Measurements from ENCODE around the gene GLYATL1. TPM values are rescaled to one million over a fixed set of nuclear protein-coding genes. Genes with fewer than 3 reads are reported as not detected.

GLYATL1 gene
- total and polyA plus RNA-seq, 8 donors = 2.4 to 6.0 (median 4.4) TPM; not detected in 2

DNA sequence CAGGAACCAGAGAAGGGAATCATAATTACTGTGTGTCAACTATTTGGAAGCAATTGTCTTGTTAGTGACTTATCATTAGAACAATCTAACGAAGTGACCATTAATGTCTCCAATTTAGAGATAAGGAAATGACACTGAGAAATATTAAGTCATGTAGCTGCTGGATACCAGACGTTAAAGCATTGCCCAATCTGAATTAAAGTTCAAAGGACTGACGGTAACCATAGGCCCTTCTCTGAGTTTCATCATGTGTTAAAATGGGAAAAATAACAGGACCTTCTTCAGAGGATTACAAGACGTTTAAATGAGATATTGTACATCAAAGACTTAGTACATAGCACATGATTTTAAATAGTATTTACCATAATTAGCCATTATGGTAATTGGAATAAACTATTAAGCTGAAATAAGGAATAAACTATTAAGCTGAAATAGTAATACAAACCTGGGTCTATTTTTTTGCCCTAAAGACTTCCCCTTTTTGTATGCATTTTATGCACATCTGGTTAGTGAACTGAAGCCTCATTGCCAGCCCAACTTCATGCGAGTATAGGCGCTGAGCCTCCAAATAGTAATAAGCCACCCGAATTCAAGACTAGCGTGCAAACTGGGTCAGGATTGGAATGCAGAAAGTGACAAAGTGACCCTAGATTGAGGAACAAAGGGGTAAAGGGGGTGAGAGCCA, 41.0 kb downstream of the GLYATL1 start:
- Histone ChIP-seq H3K4me1 (no peaks in the 10 kb centered on the region), H3K27me3 (no peaks in the 10 kb centered on the region), H3K9me3 (no peaks in the 10 kb centered on the region), H3K4me3 (no peak overlapping the region), H3K27ac (no peak overlapping the region), H3K36me3 (no peaks in the 10 kb centered on the region)
- no peak for ATAC-seq
- intact Hi-C loops (cut with DNase I) = no loop called here
- TF ChIP-seq, protein P1, sequence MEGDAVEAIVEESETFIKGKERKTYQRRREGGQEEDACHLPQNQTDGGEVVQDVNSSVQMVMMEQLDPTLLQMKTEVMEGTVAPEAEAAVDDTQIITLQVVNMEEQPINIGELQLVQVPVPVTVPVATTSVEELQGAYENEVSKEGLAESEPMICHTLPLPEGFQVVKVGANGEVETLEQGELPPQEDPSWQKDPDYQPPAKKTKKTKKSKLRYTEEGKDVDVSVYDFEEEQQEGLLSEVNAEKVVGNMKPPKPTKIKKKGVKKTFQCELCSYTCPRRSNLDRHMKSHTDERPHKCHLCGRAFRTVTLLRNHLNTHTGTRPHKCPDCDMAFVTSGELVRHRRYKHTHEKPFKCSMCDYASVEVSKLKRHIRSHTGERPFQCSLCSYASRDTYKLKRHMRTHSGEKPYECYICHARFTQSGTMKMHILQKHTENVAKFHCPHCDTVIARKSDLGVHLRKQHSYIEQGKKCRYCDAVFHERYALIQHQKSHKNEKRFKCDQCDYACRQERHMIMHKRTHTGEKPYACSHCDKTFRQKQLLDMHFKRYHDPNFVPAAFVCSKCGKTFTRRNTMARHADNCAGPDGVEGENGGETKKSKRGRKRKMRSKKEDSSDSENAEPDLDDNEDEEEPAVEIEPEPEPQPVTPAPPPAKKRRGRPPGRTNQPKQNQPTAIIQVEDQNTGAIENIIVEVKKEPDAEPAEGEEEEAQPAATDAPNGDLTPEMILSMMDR (IDR thresholded peaks at IDR 0.05) = no peak
- DNase-seq = no peak

- no peak for ATAC-seq
These were observed 53.2 kb downstream of the GLYATL1 start for GRCh38 chr11:58992489-58992888.

DNA sequence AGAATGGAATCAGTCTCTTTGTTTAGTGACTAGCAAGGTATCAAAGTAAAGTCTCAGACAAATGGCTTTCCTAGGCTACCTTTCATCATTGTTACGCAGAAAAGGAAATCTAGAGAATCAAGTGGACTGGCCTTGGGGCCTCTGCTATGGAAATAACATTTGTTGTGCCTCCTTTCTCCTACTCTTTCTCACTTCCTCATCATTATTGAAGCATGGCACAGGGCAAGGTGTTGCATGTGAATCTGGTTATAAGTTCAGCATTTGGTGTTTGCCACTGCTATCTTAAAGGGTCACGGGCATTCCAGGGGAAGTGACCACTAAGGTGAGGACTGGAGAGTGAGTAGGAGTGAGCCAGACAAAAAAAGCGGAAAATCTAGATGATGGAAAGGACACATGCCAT, 54.9 kb downstream of the GLYATL1 start:
- no peak overlapping the region for H3K27ac ChIP-seq
- no peak overlapping the region for H3K4me3 ChIP-seq
- intact Hi-C loops (cut with DNase I) = no loop called here
- no peaks in the 10 kb centered on the region for H3K27me3 ChIP-seq
- H3K9me3 ChIP-seq = no peaks in the 10 kb centered on the region
- no peaks in the 10 kb centered on the region for H3K36me3 ChIP-seq
- no peak for ATAC-seq
- no peaks in the 10 kb centered on the region for H3K4me1 ChIP-seq
- no peak for DNase-seq
- TF ChIP-seq, protein P1 (IDR thresholded peaks at IDR 0.05) = no peak

More at GRCh38 chr11:58992489-58992888, 53.2 kb downstream of the GLYATL1 start:
- intact Hi-C loops (cut with DNase I) = no loop called here
- no peaks in the 10 kb centered on the region for H3K27me3 ChIP-seq
- TF ChIP-seq, protein P1 (IDR thresholded peaks at IDR 0.05) = no peak
- no peak for DNase-seq
- H3K9me3 ChIP-seq = no peaks in the 10 kb centered on the region
- no peak overlapping the region for H3K4me3 ChIP-seq
- no peaks in the 10 kb centered on the region for H3K4me1 ChIP-seq
- H3K27ac ChIP-seq = no peak overlapping the region
- no peaks in the 10 kb centered on the region for H3K36me3 ChIP-seq

DNA sequence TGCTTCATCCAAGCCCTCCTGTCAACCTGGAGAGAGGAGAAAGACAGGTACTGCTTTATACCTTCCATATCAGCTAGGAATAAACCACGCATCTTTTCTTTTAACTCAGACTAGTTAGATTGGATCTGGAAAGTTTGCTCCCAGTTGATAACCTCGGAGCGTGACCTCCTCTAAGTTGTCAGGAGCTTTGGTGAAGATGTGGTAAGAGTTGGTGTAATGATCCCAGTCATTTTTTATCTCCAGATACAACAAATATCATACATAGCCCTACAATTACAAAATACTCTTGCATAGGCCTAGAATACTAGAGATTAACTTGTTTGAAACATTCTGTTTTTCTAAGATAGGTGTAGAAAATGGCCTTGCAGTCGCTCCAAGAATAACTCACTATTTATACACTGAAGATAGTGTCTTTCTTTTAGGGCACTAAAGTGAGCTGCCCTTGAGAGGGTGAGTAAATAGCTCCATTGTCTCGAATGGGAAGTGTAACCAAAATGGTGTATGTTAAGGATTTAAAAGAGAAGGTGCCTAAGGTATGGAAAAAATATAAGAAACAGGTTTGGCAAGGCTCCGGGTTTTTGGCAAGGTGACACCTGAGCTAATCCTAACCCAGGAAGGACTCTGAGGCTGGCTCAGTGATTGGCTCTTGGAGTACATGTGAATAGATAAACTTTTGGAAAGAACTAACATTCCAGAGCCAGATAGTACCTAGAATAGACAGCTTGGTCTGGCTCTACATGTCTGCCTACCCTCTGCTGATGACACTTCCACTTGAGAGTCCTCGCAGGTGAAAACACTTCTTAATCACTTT, 59.4 kb downstream of the GLYATL1 start:
- no peak for ATAC-seq
- H3K4me1 ChIP-seq = no peaks in the 10 kb centered on the region
- no peaks in the 10 kb centered on the region for H3K9me3 ChIP-seq
- no peak overlapping the region for H3K27ac ChIP-seq
- DNase-seq = no peak
- TF ChIP-seq, protein P1 (IDR thresholded peaks at IDR 0.05) = no peak
- intact Hi-C loops (cut with DNase I) = no loop called here
- no peaks in the 10 kb centered on the region for H3K27me3 ChIP-seq
- H3K4me3 ChIP-seq = no peak overlapping the region
- H3K36me3 ChIP-seq = no peaks in the 10 kb centered on the region

DNA sequence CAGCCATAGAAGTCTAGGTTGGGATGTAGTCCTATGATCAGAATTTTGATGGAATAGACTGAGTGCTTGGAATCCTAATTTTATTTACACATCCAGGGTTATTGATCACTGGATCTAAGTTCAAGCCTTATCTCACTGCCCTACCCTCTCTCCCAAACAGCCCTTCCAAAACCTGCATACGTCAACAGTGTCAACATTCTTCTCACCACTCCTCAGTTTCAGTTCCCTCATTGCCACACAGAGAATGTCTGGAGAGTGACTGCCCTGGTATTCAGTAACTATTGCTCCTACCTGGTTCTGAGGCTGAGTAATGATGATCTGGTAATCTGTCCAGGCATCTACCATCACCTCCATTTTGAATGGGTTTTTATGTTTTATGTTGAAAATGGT, 60.0 kb downstream of the GLYATL1 start:
- H3K9me3 ChIP-seq = no peaks in the 10 kb centered on the region
- H3K27me3 ChIP-seq = no peaks in the 10 kb centered on the region
- intact Hi-C loops (cut with DNase I) = no loop called here
- H3K4me3 ChIP-seq = no peak overlapping the region
- no peak overlapping the region for H3K27ac ChIP-seq
- H3K4me1 ChIP-seq = no peaks in the 10 kb centered on the region
- DNase-seq (no peak), ATAC-seq (peak; percentile 65)
- no peaks in the 10 kb centered on the region for H3K36me3 ChIP-seq
- TF ChIP-seq, protein P1 (IDR thresholded peaks at IDR 0.05) = no peak

Data from left lung (tissue), 10 donors.